NCI-H748 (cell line): ENCODE results near the gene PWP1.

Experiments
- DNase-seq: peaks from one replicate; lab custom pipeline; 2025; ENCODE audit not compliant: unreplicated experiment; lab: John Stamatoyannopoulos, UW

The PWP1 gene

GRCh38 chr12:107732365-107732764, 46.8 kb downstream of the PWP1 start:
- no peak for DNase-seq

DNA sequence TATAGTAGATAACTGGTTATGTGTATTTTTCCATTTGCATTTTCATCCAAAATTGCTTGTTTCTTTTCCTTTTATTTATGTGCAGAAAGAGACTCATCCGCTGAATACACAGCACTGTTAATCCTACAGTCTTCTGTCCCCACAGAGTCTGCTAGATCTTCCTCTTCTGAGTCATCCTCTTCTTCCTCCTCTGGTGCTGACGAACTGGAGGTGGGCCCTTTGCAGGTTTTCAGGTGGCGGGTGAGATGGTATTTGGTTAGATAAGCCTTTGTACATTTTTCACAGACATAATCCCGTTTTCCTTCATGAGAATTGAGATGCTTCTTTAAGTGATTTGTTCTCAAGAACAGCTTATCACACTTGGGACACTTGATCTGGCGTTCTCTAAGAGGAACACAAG, 48.5 kb downstream of the PWP1 start:
- no peak for DNase-seq

GRCh38 chr12:107735763-107736162, 50.2 kb downstream of the PWP1 start:
- no peak for DNase-seq

GRCh38 chr12:107736914-107737313, 51.3 kb downstream of the PWP1 start:
- no peak for DNase-seq

DNA sequence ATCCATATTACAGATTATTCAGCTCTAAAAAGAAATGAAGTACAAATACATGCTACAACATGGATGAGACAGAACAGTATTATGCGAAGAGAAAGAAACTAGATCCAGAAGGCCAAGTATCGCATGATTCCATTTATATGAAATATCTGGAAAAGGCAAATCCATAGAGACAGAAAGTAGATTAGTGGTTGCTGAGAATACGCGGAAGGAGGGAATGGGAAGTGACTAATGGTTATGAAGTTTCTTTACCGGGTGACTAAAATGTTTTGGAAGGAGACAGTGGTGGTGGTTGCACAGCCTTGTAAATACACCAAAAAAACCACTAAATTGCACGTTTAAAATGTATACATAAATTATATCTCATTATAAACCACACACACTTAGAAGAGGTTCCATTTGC, 62.9 kb downstream of the PWP1 start:
- no peak for DNase-seq

GRCh38 chr12:107749083-107749482, 63.5 kb downstream of the PWP1 start:
- no peak for DNase-seq

DNA sequence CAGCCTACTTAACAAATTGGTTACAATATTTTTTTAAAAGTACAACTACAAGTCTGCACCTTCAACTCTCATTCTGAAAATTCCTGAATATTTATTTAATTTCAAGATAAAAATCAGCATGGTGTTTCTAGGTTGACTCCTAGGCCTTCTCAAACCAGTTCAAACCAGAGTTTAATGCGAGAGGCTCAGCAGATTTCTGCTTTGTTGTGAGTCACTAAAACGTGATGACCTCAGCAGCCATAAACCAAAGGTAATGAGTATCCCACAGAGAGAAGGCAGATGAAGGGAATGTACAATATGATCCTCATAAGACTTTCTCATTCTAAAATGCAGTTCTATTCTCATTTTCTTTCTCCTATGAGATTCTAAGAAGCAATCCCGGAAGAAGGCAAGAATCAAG, 73.8 kb downstream of the PWP1 start:
- DNase-seq: peak; percentile 80

GRCh38 chr12:107760207-107760808, 74.7 kb downstream of the PWP1 start:
- peak; percentile 51 for DNase-seq

DNA sequence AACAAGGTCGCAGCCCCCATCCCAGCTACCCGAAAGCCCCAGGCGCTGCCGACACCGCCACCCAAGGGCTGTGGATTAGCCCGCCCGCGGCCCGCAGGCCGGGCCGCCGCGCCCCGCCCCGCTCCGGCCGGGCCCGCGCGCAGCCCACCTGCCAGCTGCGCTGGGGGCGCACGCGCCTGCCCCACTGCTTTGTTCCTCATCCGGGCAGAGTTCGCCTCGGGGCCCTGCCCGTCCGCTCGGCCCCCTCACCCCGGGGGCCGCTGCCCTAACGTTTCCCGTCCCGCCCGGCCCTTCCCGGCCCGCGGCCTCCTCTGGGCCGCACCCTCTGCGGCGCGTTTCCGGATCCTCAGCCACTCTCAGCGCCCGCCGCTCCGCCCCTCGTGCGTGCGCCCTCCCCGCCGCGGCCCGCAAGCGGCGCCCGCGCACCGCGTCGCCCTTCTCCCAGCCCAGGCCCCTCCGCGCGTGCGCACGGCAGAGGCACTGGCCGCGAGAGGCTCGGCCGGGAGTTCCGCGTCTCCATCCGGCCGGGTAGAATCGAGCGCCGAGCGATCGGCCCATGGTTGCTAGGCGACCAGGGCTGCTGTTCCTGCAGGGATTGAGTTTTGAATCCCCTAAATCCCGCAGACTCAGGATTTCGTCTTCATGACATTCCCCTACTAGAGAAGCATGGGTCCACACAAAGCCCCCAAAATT, 75.4 kb downstream of the PWP1 start, which contains the start of gene PRDM4:
Gene PRDM4 (minus strand): TSS at position 329 of the 693 bp plus-strand sequence. CDS start 622 bp downstream, outside the sequence.
- peak; percentile 97 for DNase-seq

GRCh38 chr12:107761502-107761904, 75.9 kb downstream of the PWP1 start:
- DNase-seq: peak; percentile 55
